ENCODE measurements around the gene PPP1R15B. TPM values are rescaled to one million over a fixed set of nuclear protein-coding genes. Genes with fewer than 3 reads are reported as not detected.
"Not testable (repeated sequence)": the region's sequence is repeated elsewhere in the genome, so short reads cannot be mapped to it uniquely, and the experiment has no call there.

Gene PPP1R15B
- total and polyA plus RNA-seq, 4 donors, result 14.6 to 57.0 (median 36.8) TPM

GRCh38 chr1:204426035-204426436 is 14.4 kb upstream of the PPP1R15B start:
- no peak overlapping the region for H3K9ac ChIP-seq (ENCODE audit: insufficient read depth in 1 of 2, low read length in 2 of 2)
- H3K36me3 ChIP-seq (ENCODE audit: control insufficient read depth in 4 of 4, insufficient read depth in 4 of 4, low read length in 4 of 4), result peaks cover 0 to 34% (median 5%) of the 10 kb centered on the region in 4 donors
- no peak for TF ChIP-seq CTCF (IDR thresholded peaks at IDR 0.05; ENCODE audit: control extremely low read depth, extremely low read depth)
- no peaks in the 10 kb centered on the region for H3K27me3 ChIP-seq (ENCODE audit: control insufficient read depth in 3 of 3, insufficient read depth in 3 of 3, low read length in 2 of 3)
- H3K9me3 ChIP-seq (ENCODE audit: control insufficient read depth in 4 of 4, insufficient read depth in 3 of 4, low read length in 3 of 4), result no peaks in the 10 kb centered on the region
- no peaks in the 10 kb centered on the region for H3K4me1 ChIP-seq (ENCODE audit: control insufficient read depth in 5 of 5, insufficient read depth in 5 of 5, low read length in 5 of 5)
- 91 to 96% methylated on average over 5 of the region's 5 CpGs for WGBS, 2 donors
- DNase-seq (no peak), ATAC-seq (ENCODE audit: insufficient read depth, low FRiP score) (no peak)
- peak overlapping the region in 1 of 2 donors; percentile 65 for H3K27ac ChIP-seq (ENCODE audit: low read depth in 1 of 2, low read length in 1 of 2)
- no peak overlapping the region for H3K4me3 ChIP-seq

- DNase-seq, result no peak
- H3K9me3 ChIP-seq (ENCODE audit: control insufficient read depth in 4 of 4, insufficient read depth in 3 of 4, low read length in 3 of 4), result no peaks in the 10 kb centered on the region
- no peak overlapping the region for H3K4me3 ChIP-seq
- H3K9ac ChIP-seq (ENCODE audit: insufficient read depth in 1 of 2, low read length in 2 of 2), result no peak overlapping the region
- TF ChIP-seq CTCF (IDR thresholded peaks at IDR 0.05; ENCODE audit: control extremely low read depth, extremely low read depth), result no peak
- H3K27ac ChIP-seq (ENCODE audit: low read depth in 1 of 2, low read length in 1 of 2), result no peak overlapping the region
- no peak for ATAC-seq (ENCODE audit: insufficient read depth, low FRiP score)
- no peaks in the 10 kb centered on the region for H3K27me3 ChIP-seq (ENCODE audit: control insufficient read depth in 3 of 3, insufficient read depth in 3 of 3, low read length in 2 of 3)
- peaks cover 0 to 2% (median 0%) of the 10 kb centered on the region in 5 donors for H3K4me1 ChIP-seq (ENCODE audit: control insufficient read depth in 5 of 5, insufficient read depth in 5 of 5, low read length in 5 of 5)
- peaks cover 0 to 29% (median 4%) of the 10 kb centered on the region in 4 donors for H3K36me3 ChIP-seq (ENCODE audit: control insufficient read depth in 4 of 4, insufficient read depth in 4 of 4, low read length in 4 of 4)
- WGBS, 2 donors, result 95 to 96% methylated on average over 10 of the region's 10 CpGs
Observed at GRCh38 chr1:204424621-204425020, 13.0 kb upstream of the PPP1R15B start.

GRCh38 chr1:204422061-204422705 is 10.6 kb upstream of the PPP1R15B start:
- not testable (repeated sequence) for DNase-seq; H3K27me3 ChIP-seq (ENCODE audit: control insufficient read depth in 3 of 3, insufficient read depth in 3 of 3, low read length in 2 of 3)

GRCh38 chr1:204421441-204421840 is 9.8 kb upstream of the PPP1R15B start:
- Histone ChIP-seq H3K27me3 (ENCODE audit: control insufficient read depth in 3 of 3, insufficient read depth in 3 of 3, low read length in 2 of 3) (no peaks in the 10 kb centered on the region), H3K27ac (ENCODE audit: low read depth in 1 of 2, low read length in 1 of 2) (no peak overlapping the region), H3K4me1 (ENCODE audit: control insufficient read depth in 5 of 5, insufficient read depth in 5 of 5, low read length in 5 of 5) (peaks cover 0 to 12% (median 6%) of the 10 kb centered on the region in 5 donors), H3K4me3 (no peak overlapping the region), H3K36me3 (ENCODE audit: control insufficient read depth in 4 of 4, insufficient read depth in 4 of 4, low read length in 4 of 4) (peaks cover 0 to 20% (median 2%) of the 10 kb centered on the region in 4 donors), H3K9me3 (ENCODE audit: control insufficient read depth in 4 of 4, insufficient read depth in 3 of 4, low read length in 3 of 4) (no peaks in the 10 kb centered on the region), H3K9ac (ENCODE audit: insufficient read depth in 1 of 2, low read length in 2 of 2) (no peak overlapping the region)
- no peak for ATAC-seq (ENCODE audit: insufficient read depth, low FRiP score)
- 97 to 100% methylated on average over 1 of the region's 1 CpG for WGBS, 2 donors
- TF ChIP-seq CTCF (IDR thresholded peaks at IDR 0.05; ENCODE audit: control extremely low read depth, extremely low read depth), result no peak
- no peak for DNase-seq

More at GRCh38 chr1:204422061-204422705, 10.6 kb upstream of the PPP1R15B start:
- not testable (repeated sequence) for H3K9ac ChIP-seq (ENCODE audit: insufficient read depth in 1 of 2, low read length in 2 of 2); H3K27ac ChIP-seq (ENCODE audit: low read depth in 1 of 2, low read length in 1 of 2); H3K9me3 ChIP-seq (ENCODE audit: control insufficient read depth in 4 of 4, insufficient read depth in 3 of 4, low read length in 3 of 4); ATAC-seq (ENCODE audit: insufficient read depth, low FRiP score); H3K4me3 ChIP-seq
- 93 to 97% methylated on average over 8 of the region's 8 CpGs for WGBS, 2 donors
- Histone ChIP-seq H3K36me3 (ENCODE audit: control insufficient read depth in 4 of 4, insufficient read depth in 4 of 4, low read length in 4 of 4) (peaks cover 0 to 22% (median 3%) of the 10 kb centered on the region in 4 donors), H3K4me1 (ENCODE audit: control insufficient read depth in 5 of 5, insufficient read depth in 5 of 5, low read length in 5 of 5) (peaks cover 0 to 12% (median 6%) of the 10 kb centered on the region in 5 donors)
